HG03354 (cell line): Measurements from ENCODE around the gene ITIH3.
A peak's percentile ranks its signal among the peaks of the same experiment; 100 is the strongest.
"Not testable (repeated sequence)": the region's sequence is repeated elsewhere in the genome, so short reads cannot be mapped to it uniquely, and the experiment has no call there.

Experiments
- ATAC-seq: cut with Tn5 transposase; IDR thresholded peaks from one replicate; pipeline ENCODE4 v1.9.1; 2021; ENCODE audit warnings: mild to moderate bottlenecking; ENCODE audit not compliant: unreplicated experiment, poor library complexity, severe bottlenecking

Gene ITIH3

GRCh38 chr3:52794612-52795099 is at the start of gene ITIH3:
ITIH3 (plus strand) TSS chr3:52794796; CDS start chr3:52794804, 8 bp downstream.
- no peak for ATAC-seq

DNA sequence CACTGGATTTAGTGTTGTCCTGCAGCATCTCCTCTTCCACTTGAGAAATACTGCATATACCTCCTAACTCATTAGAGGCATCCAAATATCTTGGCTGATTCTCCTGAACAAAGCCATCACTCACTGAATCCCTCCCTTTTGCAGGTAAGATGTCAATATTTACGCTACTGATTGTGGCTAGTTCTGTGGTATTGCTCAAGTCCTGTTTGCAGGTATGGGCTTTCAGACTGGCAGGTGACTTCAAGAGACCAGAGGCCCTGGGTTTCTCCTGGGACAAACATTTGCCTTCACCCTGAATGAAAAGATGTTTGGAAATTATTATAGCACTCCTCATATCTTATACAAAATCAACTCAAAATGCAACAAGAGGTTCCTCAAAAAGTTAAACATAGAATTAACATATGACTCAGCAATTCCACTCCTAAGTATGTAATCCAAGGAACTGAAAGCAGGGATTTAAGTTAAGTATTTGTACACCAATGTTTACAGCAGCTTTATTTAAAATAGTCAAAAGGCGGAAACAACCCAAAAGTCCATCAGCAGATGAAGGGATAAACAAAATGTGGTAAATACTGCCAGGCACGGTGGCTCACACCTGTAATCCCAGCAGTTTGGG is 42.4 kb upstream of the ITIH3 start:
- ATAC-seq = no peak

GRCh38 chr3:52754373-52754772 is 40.2 kb upstream of the ITIH3 start:
- ATAC-seq = no peak

GRCh38 chr3:52756141-52756540 is 38.5 kb upstream of the ITIH3 start:
- no peak for ATAC-seq

DNA sequence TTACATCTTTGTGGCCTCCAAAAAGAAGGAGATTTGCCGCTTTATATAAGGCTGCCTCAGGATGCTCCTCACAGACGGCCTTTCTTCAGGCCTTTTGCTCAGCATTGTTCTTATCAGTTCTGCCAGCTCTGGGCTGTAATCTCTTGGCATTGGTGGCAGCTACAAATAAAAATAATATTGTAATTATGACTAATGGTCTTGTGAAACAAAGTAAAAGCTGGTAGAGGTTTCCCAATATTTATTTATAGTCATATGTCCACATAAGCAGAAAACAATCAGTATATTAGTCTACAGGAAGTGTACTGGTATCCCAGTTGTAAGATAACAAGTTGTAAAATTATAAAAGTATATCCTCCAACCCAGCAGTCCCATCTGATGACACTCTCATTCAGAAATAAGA is 31.1 kb upstream of the ITIH3 start:
- ATAC-seq = no peak

GRCh38 chr3:52769786-52770455 is 24.7 kb upstream of the ITIH3 start:
- no peak for ATAC-seq

- peak; percentile 96 for ATAC-seq
Measured at GRCh38 chr3:52770496-52771333, 23.9 kb upstream of the ITIH3 start, which contains the start of gene NEK4. NEK4 (minus strand) TSS chr3:52770940; CDS start chr3:52770746, 194 bp downstream.

DNA sequence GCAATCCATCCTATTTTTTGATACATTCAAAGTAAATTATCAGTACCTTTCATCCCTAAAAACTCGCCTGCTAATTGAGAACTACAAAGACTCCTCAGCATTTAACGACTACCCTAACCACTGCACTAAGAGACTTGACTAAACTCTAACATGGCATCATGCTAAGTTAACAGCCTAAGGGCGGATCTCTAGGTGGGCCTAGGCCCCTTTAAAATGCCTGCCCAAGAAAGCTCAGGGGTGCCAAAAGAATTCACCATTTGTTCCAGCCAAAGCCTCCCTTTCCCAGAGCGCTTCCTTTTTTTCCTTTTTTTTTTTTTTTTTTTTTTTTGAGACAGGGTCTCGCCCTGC is 23.3 kb upstream of the ITIH3 start:
- ATAC-seq = peak; percentile 19

GRCh38 chr3:52771702-52772101 is 22.9 kb upstream of the ITIH3 start:
- no peak for ATAC-seq

DNA sequence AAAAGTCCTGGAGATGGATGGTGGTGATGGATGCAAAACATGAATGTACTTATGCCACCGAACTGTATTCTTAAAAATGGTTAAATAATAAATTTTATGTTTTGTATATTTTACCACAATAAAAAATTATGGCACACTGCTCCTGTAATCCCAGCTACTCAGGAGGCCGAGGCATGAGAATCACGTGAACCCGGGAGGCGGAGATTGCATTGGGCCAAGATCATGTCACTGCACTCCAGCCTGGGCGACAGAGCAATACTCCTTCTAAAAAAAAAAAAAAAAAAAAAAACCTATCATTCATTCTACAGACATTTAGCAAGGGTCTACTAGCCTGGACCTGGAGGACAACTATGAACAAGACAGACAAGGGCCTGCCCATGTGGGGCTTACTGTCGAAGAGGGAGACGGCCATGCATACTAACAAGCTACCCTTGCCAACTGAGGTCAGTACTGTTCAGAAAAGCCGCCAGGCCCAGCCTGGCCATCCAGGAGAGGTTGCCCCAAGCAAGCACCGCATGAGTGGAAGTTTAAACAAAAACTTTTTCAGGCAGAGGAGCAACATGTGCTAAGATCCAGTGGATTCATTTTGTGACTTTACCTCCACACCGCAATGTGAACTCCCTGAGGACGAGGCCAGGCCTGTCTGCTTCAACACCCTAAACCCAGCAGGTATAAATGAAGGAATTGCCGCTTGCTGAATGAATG is 21.1 kb upstream of the ITIH3 start:
- no peak for ATAC-seq

DNA sequence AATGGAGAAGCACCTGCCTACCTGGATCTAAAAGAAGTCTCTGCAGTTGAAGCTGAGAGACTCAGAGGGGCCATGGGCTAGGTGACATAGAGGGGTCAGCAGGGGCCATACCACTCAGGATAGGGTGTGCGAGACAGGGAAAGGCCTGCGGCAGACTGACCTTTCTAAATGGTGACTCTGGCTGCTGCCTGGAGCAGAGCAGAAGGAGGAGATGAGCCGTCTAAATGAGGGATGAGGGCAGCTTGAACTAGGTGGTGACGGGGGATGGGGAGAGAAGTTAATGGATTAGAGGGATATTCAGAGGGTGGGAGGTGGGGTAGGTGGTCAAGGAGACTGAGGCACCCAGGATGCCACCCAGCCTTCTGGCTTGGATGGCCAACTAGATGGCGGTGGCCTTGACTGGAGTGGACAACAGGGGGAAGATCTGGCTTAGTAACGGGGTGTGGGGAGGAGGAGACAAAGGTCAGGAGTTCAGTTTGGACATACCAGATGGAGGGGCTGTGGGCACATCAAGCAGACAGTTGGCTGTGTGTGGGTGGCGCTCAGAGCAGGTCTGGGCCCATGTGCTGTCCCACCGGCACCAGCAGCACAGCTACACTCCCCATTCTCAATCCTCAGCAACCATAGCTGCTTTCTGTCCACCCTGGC is 20.4 kb upstream of the ITIH3 start:
- no peak for ATAC-seq

- ATAC-seq = no peak
Measured at GRCh38 chr3:52774901-52775864, 19.4 kb upstream of the ITIH3 start.

GRCh38 chr3:52775877-52776276 is 18.7 kb upstream of the ITIH3 start:
- no peak for ATAC-seq

- ATAC-seq = not testable (repeated sequence)
Measured at GRCh38 chr3:52776486-52776885, 18.1 kb upstream of the ITIH3 start.

DNA sequence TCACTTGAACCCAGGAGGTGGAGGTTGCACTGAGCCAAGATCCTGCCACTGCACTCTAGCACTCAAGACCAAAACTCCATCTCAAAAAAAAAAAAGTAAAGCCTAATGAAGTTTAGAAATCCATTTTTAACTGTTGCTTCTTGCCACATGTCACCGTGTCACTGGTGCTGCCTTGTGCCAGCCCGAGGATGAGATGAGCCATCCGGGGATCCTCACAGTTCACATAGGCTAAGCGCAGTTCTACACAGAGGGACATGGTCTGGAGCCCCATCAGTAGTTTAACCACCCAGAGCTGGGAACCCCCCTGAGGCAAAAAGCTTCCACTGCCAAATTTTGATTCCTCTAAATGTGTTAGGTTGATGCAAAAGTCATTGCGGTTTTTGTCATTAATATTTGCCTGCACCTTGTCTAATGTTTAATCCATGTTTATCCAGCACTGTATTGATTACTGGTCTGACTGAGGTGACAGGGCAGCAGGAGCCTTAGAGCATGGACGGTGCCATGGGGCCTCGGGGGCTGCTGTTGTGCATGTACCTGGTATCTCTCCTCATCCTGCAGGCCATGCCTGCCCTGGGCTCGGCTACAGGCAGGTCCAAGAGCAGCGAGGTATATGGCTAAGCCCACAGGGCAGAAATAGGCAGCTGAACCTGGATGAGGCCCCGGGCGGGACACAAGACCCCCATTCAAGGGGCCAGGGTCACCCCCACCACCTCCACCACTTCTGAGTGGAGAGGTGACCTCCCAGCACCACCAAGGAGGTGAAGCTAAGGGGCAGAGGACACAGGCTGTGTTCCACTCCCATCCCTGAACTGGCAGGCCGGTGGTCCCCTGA is 17.3 kb upstream of the ITIH3 start, which contains the start of gene ITIH1:
ITIH1 (plus strand) TSS at position 473 of the 832 bp plus-strand sequence; CDS start at position 490, 17 bp downstream.
- no peak for ATAC-seq

DNA sequence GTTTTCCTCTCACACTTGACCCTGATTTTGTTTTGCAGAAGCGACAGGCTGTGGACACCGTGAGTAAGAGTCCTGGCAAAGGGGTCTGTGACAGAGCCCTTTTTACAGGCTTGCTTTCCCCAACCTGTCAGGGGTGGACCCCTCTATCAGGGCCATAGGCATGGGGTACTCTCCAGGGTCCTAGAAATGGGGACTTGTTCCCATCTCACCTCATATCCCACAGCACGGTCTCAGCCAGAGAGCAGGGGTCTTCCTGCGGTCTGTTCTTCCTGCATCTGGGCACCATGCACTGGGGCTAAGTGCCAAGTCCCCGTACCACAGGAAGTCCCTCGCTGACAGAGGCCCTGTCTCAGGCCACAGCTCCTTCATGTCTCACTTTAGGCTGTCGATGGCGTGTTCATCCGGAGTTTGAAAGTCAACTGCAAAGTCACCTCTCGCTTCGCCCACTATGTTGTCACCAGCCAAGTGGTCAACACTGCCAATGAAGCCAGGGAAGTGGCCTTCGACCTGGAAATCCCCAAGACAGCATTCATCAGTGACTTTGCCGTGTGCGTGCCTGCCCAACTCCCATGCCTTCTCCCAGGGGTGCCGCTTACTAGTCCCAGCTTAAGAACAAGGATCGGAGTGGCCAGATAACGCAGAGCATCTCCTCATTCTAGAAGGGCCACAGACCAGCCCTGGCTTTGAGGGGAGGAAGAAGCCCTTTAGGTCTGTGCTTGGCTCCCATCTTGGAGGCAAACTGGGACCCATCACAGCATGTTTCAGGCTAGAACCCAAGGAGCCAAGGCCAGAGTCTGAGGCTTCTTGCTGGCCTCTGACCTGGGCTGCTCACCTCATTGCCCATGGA is 16.4 kb upstream of the ITIH3 start:
- no peak for ATAC-seq
